COLO668 (cell line): ENCODE data around the gene USP47.

Experiments used
- DNase-seq: peaks from one replicate; lab custom pipeline; 2025; ENCODE audit not compliant: unreplicated experiment; lab: John Stamatoyannopoulos, UW

USP47 gene

GRCh38 chr11:11862999-11863398 lies 21.2 kb downstream of the USP47 start:
- DNase-seq, result no peak

DNA sequence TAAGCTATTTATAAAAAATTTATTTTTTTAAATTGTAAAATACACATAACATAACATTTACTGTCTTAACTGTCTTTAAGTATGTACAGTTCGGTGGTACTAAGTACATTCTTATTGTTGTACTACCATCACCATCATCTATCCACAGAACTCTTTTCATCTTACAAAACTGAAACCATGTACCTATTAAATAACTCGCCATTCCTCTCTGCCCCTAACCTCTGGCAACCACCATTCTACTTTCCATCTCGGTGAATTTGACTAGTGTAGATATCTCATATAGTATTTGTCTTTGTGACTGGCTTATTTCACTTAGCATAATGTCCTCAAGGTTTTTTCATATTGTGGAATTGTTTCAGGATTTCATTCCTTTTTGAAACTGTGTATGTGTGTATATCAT lies 22.6 kb downstream of the USP47 start:
- no peak for DNase-seq

GRCh38 chr11:11864803-11865202 lies 23.0 kb downstream of the USP47 start:
- no peak for DNase-seq

DNA sequence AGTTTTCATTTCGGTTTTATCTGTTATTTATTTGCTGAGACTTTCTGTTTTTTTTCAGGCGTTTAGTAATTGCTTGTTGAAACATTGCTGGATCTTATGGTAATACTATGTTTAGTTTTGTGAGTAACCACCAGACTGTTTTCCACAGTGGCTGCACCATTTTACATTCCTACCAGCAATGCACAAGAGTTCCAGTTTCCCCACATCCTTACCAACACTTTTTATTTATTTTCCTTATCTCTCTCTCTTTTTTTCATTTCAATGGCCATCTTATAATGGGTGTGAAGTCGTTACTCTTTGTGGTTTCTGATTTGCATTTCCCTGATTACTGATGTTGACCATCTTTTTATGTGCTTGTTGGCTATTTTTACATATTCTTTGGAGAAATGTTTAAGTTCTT lies 23.7 kb downstream of the USP47 start:
- DNase-seq, result no peak

DNA sequence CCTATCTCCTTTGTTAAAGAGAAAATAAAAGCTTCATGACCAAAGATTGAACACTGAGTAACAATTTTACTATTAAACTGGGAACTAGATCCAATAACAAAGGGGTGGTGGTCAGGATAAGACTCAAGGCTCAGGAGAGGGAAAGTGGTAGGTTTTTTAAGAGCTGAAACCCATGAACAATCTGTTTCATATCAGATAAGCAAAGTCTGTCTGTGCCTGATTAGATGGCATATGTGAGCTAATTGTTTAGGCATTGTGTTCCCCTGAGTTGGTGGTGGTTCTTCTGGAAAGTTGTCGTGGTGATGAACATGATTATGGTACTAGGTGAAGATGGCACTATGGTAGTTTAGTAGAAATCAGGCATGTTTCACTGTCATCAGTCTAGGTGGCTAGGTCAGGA lies 24.4 kb downstream of the USP47 start:
- no peak for DNase-seq

DNA sequence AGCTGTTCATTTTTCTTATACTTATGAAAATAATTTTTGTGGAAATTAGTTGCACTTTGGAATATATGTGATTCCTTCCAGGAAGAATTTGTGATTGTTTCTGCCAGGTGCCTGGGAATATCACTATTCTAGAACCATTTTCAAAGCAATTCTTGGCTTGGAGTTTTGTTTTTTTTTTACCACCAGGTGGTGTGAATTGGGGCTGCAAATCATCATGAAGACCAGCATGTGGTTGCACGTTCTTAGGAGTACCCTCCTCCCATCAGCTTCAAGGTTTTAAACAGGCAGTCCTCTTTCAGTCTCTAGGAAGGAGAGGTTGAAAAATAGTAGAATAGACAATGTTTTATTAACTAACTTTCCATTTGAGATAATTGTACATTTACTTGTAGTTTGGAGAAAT lies 25.9 kb downstream of the USP47 start:
- no peak for DNase-seq

GRCh38 chr11:11871991-11872401 lies 30.2 kb downstream of the USP47 start:
- no peak for DNase-seq

- DNase-seq, result no peak
These were observed 34.7 kb downstream of the USP47 start for GRCh38 chr11:11876458-11876857.

DNA sequence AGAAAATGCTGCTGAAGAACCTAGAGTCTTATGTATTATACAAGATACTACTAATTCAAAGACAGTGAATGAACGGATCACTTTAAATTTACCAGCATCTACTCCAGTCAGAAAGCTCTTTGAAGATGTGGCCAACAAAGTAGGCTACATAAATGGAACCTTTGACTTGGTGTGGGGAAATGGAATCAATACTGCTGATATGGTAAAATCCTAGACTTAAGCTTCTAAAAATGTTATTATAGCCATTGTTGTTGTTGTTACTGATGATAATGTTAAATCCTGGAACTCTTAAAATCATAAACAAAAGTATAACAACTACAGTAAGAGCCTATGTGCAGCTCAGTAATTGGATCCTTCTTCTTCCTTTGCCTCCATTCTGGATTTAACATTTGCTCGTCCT lies 38.4 kb downstream of the USP47 start:
- no peak for DNase-seq

- no peak for DNase-seq
These were observed 40.8 kb downstream of the USP47 start for GRCh38 chr11:11882539-11882938.

GRCh38 chr11:11884351-11884750 lies 42.6 kb downstream of the USP47 start:
- DNase-seq, result no peak

- no peak for DNase-seq
These were observed 43.2 kb downstream of the USP47 start for GRCh38 chr11:11884774-11885481.

DNA sequence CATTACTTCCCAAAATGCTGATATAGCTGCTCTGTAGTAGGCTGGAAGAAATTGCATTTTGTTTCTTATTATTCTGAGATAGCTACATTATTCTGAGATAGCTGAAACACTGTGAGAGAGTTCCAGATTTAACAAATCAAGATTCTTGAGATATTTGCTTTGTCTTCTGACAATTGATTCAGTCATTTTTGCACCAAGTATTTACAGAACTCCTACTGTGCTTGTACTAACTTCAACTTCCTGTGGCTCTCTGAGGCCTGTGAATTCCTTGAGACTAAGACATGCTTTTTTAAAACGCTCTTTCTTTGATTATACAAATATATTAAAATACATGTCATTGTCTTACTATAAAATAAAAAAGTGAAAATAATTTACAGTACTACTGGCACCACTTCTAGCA lies 52.7 kb downstream of the USP47 start:
- no peak for DNase-seq

DNA sequence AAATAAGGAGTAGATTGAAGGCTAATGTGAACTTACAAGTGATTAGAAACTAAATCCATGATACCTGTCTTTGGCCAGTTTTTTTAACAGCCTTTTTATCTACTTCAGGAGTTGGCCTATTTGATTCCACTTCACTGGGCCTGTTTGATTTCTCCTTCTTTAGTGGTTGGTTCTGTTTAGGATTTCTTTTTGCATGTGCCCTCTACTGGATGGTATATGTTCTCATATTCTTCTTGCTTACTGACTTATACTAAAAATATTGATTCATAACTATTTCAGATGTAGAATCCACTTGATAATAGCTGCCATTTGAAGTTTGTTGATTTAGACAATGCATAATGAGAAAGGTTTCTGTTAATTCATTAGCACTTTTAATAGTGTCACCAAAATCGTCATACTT lies 53.9 kb downstream of the USP47 start:
- no peak for DNase-seq

DNA sequence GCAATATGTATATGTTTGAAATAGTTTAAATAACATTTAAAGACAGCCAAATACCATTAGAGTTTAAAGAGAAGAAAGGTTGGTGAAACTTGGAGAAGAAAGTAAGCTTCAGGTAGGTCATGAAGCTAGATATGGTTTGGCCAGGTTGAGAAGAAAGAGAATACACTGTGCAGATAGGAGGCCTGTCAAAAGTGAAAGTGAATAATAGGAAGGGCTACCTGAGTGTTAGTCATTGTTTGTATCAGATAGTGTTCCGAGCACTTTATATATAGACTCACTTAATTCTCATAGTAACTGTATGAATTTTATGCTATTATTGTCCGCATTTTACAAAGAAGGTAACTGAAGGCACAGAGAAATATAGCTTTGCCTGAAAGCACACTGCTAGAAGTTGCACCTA lies 56.9 kb downstream of the USP47 start:
- no peak for DNase-seq

DNA sequence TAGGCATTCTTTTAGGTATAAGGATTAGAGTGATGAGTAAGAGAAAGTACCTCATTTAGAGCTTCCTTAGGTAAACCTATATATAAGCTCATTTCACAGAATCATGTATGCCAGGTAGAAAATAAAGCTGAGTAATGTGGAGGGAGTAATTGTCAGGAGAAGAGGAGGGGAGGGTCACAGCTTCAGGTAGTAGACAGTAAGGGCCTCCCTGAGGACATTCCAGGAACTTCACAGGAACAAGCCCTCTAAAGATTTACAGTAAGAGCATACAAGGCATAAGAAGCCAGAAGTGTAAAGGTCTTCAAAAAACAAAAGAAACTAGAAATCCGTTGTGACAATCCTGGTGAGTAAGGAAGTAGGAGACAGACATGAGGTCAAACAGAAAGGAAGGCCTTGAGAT lies 57.6 kb downstream of the USP47 start:
- no peak for DNase-seq

DNA sequence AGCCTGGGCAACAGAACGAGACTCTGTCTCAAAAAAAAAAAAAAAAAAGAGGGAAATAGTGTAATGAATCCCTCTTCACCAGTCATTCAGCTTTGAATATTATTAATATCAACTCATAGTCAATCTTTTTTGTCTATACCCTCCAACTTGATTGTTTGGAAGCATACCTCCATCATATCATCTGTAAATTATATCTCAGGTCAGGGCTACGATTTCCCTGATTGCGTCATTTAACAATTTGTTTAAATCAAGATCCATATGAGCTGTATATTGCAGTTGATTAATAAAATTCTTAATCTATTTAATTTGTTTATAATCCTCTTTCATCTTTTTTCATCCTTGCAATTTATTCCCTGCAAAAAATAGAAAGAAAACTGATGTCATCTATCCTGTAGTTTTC lies 60.2 kb downstream of the USP47 start:
- no peak for DNase-seq

DNA sequence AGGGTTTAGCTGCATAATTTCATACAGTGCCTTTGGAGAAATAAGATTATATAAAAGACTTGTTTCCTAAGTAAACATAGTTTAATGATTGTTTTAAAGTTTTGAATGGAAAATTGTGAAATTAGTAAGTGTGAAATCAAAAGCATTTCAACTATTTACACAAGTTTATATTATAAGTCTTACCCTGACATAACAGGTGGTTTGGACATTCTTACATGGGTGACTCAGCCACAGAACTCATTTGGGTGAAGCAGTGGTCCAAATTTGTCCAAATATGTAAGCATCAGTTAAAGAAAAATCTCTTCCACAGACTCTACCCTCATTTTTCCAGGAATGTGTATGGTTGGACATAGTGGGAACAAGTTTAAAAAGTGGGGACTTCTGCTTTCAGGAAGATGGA lies 68.0 kb downstream of the USP47 start:
- no peak for DNase-seq

DNA sequence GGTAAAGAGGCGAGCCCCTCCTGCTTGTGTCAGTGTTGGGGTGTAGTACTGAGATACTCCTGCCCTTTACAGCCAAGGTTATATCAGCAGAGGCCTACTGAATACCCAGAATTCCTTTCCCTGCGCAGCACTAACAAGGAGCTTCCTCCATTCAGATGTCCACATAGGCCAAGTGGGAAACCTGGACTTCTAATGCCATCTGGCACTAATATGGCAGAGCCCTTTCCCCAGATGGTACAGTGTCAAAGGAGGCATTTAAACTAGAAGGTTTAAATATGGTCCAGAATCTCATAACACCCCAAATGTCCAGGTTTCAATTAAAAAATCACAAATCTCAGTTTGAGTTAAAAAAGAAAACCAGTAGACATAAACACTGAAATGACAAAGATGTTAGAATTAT lies 68.8 kb downstream of the USP47 start:
- no peak for DNase-seq

DNA sequence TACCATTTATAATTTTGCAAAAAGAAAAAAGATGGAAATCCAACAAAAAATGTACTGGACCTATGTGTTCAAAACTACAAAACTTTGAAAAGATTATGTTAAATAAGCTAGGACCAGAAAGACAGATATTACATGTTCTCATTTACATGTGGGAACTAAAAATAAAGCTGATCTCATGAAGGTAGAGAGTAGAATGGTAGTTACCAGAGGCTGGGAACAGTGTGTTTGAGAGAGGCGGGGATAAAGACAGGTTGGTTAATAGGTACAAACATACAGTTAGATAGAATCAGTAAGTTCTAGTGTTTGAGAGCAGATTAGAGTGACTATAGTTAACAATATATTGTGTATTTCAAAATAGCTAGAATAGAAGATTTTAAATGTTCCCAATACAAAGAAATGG lies 71.6 kb downstream of the USP47 start:
- DNase-seq, result no peak

DNA sequence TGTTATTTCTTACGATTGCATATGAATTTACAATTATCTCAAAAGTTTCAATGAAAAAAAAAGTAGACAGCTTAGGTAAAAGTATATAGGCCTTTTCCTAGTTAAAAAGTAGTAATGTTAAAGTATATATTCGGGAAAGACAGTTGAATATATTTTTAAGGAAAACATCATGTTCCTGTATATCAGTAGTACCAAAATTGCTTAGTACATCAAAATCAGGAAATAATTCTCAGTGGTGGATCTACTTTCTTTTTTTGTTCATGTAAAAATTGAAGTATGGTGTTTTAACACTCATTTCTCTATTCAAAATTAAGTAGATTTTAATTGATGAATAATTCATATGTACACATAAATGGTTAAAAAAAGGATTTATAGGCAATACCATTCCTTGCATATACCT lies 73.9 kb downstream of the USP47 start:
- no peak for DNase-seq

DNA sequence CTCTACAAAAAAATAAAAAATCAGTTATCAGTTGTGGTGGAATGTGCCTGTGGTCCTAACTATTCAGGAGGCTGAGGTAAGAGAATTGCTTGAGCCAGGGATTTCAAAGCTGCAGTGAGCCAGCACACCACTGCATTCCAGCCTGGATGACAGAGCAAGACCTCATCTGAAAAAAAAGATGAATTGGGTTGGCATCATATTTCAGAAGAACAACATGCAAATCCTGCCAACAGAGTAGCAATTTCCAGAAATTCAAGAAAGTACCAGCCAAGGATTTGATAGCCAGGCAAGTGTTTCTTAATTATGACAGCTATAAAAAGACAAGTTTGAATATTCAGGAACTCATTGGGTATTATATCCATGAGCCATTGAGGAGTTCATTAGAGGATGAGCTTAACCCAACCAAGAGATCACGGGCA lies 75.2 kb downstream of the USP47 start:
- no peak for DNase-seq

DNA sequence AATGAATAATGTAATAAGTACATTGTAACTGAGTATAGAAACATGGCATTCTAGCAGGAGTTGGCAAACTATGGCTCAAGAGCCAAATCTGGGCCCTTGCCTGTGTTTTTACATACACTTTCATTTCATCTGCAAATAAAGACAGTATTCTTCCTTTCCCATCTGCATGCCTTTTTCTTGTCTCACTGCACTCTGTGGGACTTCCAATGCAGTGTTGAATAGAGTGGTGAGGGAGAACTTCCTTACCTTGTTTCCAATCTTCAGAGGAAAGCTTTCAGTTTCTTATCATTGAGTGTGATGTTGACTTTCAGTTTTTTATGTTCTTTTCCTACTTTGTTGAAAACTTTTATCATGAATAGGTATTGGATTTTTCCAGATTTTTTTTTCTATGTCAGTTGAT lies 82.1 kb downstream of the USP47 start:
- no peak for DNase-seq

GRCh38 chr11:11929920-11930319 lies 88.1 kb downstream of the USP47 start:
- DNase-seq, result no peak
